HG02970 (cell line): ENCODE results near the gene CTIF.

Source experiments
- ATAC-seq: cut with Tn5 transposase; IDR thresholded peaks from one replicate; pipeline ENCODE4 v1.9.1; 2021; ENCODE audit warnings: mild to moderate bottlenecking, moderate library complexity, moderate number of reproducible peaks; ENCODE audit not compliant: unreplicated experiment, low FRiP score

Gene CTIF

GRCh38 chr18:48852292-48852691 is 313.5 kb downstream of the CTIF start:
- no peak for ATAC-seq

- no peak for ATAC-seq
Observed at GRCh38 chr18:48852794-48853193, 314.0 kb downstream of the CTIF start.

- no peak for ATAC-seq
Observed at GRCh38 chr18:48853588-48853987, 314.8 kb downstream of the CTIF start.

GRCh38 chr18:48854780-48855179 is 315.9 kb downstream of the CTIF start:
- no peak for ATAC-seq

- ATAC-seq = no peak
Observed at GRCh38 chr18:48855422-48856377, 316.9 kb downstream of the CTIF start.

GRCh38 chr18:48857023-48857694 is 318.3 kb downstream of the CTIF start:
- no peak for ATAC-seq

- no peak for ATAC-seq
Observed at GRCh38 chr18:48858676-48859075, 319.8 kb downstream of the CTIF start.

GRCh38 chr18:48859311-48860268 is 320.8 kb downstream of the CTIF start:
- ATAC-seq = no peak

- no peak for ATAC-seq
Observed at GRCh38 chr18:48860269-48861180, 321.7 kb downstream of the CTIF start.

GRCh38 chr18:48861181-48861708 is 322.4 kb downstream of the CTIF start:
- ATAC-seq = no peak

GRCh38 chr18:48862132-48862531 is 323.3 kb downstream of the CTIF start:
- ATAC-seq = no peak

GRCh38 chr18:48862678-48863270 is 323.9 kb downstream of the CTIF start:
- no peak for ATAC-seq

- ATAC-seq = no peak
Observed at GRCh38 chr18:48863432-48864065, 324.7 kb downstream of the CTIF start.

GRCh38 chr18:48864876-48865275 is 326.0 kb downstream of the CTIF start:
- no peak for ATAC-seq

GRCh38 chr18:48866028-48866733 is 327.4 kb downstream of the CTIF start:
- no peak for ATAC-seq

GRCh38 chr18:48866856-48867255 is 328.0 kb downstream of the CTIF start:
- no peak for ATAC-seq

- no peak for ATAC-seq
Observed at GRCh38 chr18:48867978-48868377, 329.1 kb downstream of the CTIF start.
